Forelimb muscle (tissue), 1 donor: ENCODE measurements around the gene RHOBTB3. TPM values are rescaled to one million over a fixed set of nuclear protein-coding genes. Genes with fewer than 3 reads are reported as not detected.

ENCODE experiments used
- DNase-seq: peaks from one replicate; pipeline ENCODE4 v3.0.0-alpha.2; 2013; ENCODE audit warnings: low read depth
- polyA plus RNA-seq: library from polyadenylated mRNA; unstranded; fragments of 120-200 nt; gene quantifications from one replicate; pipeline ENCODE4 v1.2.1, GENCODE V29; 2013; ENCODE audit not compliant: insufficient read length

Gene RHOBTB3
- polyA plus RNA-seq, 1 donor = 97.2 TPM

- no peak for DNase-seq
Measured at GRCh38 chr5:95763941-95764340, 32.8 kb downstream of the RHOBTB3 start.

GRCh38 chr5:95768731-95769130, 37.6 kb downstream of the RHOBTB3 start:
- DNase-seq = no peak

GRCh38 chr5:95770830-95771708, 39.9 kb downstream of the RHOBTB3 start:
- no peak for DNase-seq

- no peak for DNase-seq
Measured at GRCh38 chr5:95771892-95772291, 40.8 kb downstream of the RHOBTB3 start.

GRCh38 chr5:95773335-95774059, 42.4 kb downstream of the RHOBTB3 start:
- no peak for DNase-seq

GRCh38 chr5:95777441-95777840, 46.3 kb downstream of the RHOBTB3 start:
- DNase-seq = no peak

- DNase-seq = no peak
Measured at GRCh38 chr5:95778713-95779436, 47.7 kb downstream of the RHOBTB3 start.

- DNase-seq = no peak
Measured at GRCh38 chr5:95779611-95780010, 48.5 kb downstream of the RHOBTB3 start.

- DNase-seq = no peak
Measured at GRCh38 chr5:95780597-95780996, 49.5 kb downstream of the RHOBTB3 start.

- peak; percentile 60 for DNase-seq
Measured at GRCh38 chr5:95781101-95781583, 50.0 kb downstream of the RHOBTB3 start.

GRCh38 chr5:95782181-95782580, 51.0 kb downstream of the RHOBTB3 start:
- no peak for DNase-seq

GRCh38 chr5:95783661-95784060, 52.5 kb downstream of the RHOBTB3 start:
- no peak for DNase-seq

- no peak for DNase-seq
Measured at GRCh38 chr5:95784514-95785302, 53.6 kb downstream of the RHOBTB3 start.

- no peak for DNase-seq
Measured at GRCh38 chr5:95786821-95787418, 55.8 kb downstream of the RHOBTB3 start.

GRCh38 chr5:95788493-95788892, 57.4 kb downstream of the RHOBTB3 start:
- DNase-seq = no peak

- DNase-seq = no peak
Measured at GRCh38 chr5:95791751-95792150, 60.6 kb downstream of the RHOBTB3 start.

- no peak for DNase-seq
Measured at GRCh38 chr5:95794070-95794516, 63.0 kb downstream of the RHOBTB3 start.

GRCh38 chr5:95797301-95797700, 66.2 kb downstream of the RHOBTB3 start:
- DNase-seq = no peak

- no peak for DNase-seq
Measured at GRCh38 chr5:95798048-95798447, 66.9 kb downstream of the RHOBTB3 start.

- DNase-seq = no peak
Measured at GRCh38 chr5:95798545-95798944, 67.4 kb downstream of the RHOBTB3 start.
